CD4-positive, alpha-beta T cell (primary cell): ENCODE data around the gene ENAH. TPM values are rescaled to one million over a fixed set of nuclear protein-coding genes. Genes with fewer than 3 reads are reported as not detected.
"Not testable (repeated sequence)": the region's sequence is repeated elsewhere in the genome, so short reads cannot be mapped to it uniquely, and the experiment has no call there.

Source experiments
- ATAC-seq: fragments of 200-7000 bp; cut with Tn5 transposase; one replicate; pipeline ENCODE4 v1.10.0; 2022; ENCODE audit warnings: mild to moderate bottlenecking; ENCODE audit not compliant: poor library complexity
- CTCF ChIA-PET: fragments of 350-600 bp; sonication (Branson Sonifier 250); formaldehyde crosslinking; loops from one replicate; lab custom pipeline; 2021; ENCODE audit warnings: antibody characterized with exemption, inconsistent platforms; lab: Charles Lee
- POLR2A ChIA-PET: fragments of 350-600 bp; sonication (Branson Sonifier 250); formaldehyde crosslinking; loops from one replicate; lab custom pipeline; 2021; ENCODE audit warnings: antibody characterized with exemption, inconsistent platforms; lab: Charles Lee
- DNase-seq, 14 experiments: peaks; one replicate each; pipeline ENCODE4 v3.0.0-alpha.2; 2013 to 2020; ENCODE audit warnings: mixed read lengths in 2 of 14
- H3K27ac ChIP-seq, 2 donors: one replicate each; pipeline versions ENCODE4 v1.5.1 to v1.7.0; 2013; ENCODE audit warnings: low read length in 2 of 2, low read depth in 1 of 2, mild to moderate bottlenecking in 1 of 2
- H3K27me3 ChIP-seq, 2 experiments: 1 replicate in 1 of 2; 2 replicates in 1 of 2; pipeline versions ENCODE4 v1.6.1 to v1.7.0; 2013; ENCODE audit warnings: low read length in 2 of 2, control low read depth in 1 of 2, mild to moderate bottlenecking in 1 of 2, moderate library complexity in 1 of 2; ENCODE audit not compliant: insufficient read depth in 2 of 2, control insufficient read depth in 1 of 2
- H3K36me3 ChIP-seq: one replicate; pipeline ENCODE4 v1.6.1; 2013; ENCODE audit warnings: low read length, control low read depth; ENCODE audit not compliant: insufficient read depth
- H3K4me1 ChIP-seq: one replicate; pipeline ENCODE4 v1.6.1; 2013; ENCODE audit warnings: low read length, control low read depth; ENCODE audit not compliant: insufficient read depth
- H3K4me3 ChIP-seq: one replicate; pipeline ENCODE4 v1.5.1; 2013; ENCODE audit warnings: mild to moderate bottlenecking, low read length, moderate library complexity
- H3K9me3 ChIP-seq, 2 experiments: 1 replicate in 1 of 2; 2 replicates in 1 of 2; pipeline versions ENCODE4 v1.6.1 to v1.7.0; 2013; ENCODE audit warnings: low read length in 2 of 2, mild to moderate bottlenecking in 2 of 2, control low read depth in 1 of 2, moderate library complexity in 1 of 2; ENCODE audit not compliant: control insufficient read depth in 1 of 2, insufficient read depth in 1 of 2
- H3K27ac Mint-ChIP-seq: one replicate; pipeline ENCODE4 v1.8.0; 2020; ENCODE audit warnings: mixed read lengths
- H3K27me3 Mint-ChIP-seq: one replicate; pipeline ENCODE4 v1.8.0; 2021; ENCODE audit warnings: mixed read lengths
- H3K36me3 Mint-ChIP-seq: one replicate; pipeline ENCODE4 v1.8.0; 2021; ENCODE audit warnings: low read depth, mixed read lengths
- H3K4me1 Mint-ChIP-seq: one replicate; pipeline ENCODE4 v1.8.0; 2021; ENCODE audit warnings: low read depth, mixed read lengths
- H3K4me3 Mint-ChIP-seq: one replicate; pipeline ENCODE4 v1.8.0; 2020; ENCODE audit warnings: mild to moderate bottlenecking, mixed read lengths
- H3K9me3 Mint-ChIP-seq: one replicate; pipeline ENCODE4 v1.8.0; 2020; ENCODE audit warnings: mixed read lengths
- intact Hi-C, 2 experiments: fragments of 100-400 bp; cut with DNase I in 1 of 2; cut with micrococcal nuclease in 1 of 2; formaldehyde crosslinking; loops; one replicate each; pipeline versions ENCODE4 v1.15.1 to v1.9.0; 2023 to 2025; cut with DNase I, micrococcal nuclease
- total RNA-seq, 174 experiments: library from RNA in 2 of 174; stranded (reverse) in 2 of 174; gene quantifications; one replicate each; pipeline ENCODE4 v1.2.3 and lab custom pipeline; 2021 to 2026
- TF ChIP-seq, protein P1 (sequence below): fragments of 200-600 bp; IDR thresholded peaks from one replicate; pipeline ENCODE4 v1.8.0; 2022; ENCODE audit warnings: antibody characterized with exemption, mild to moderate bottlenecking

The ENAH gene
- total RNA-seq, 2 experiments from 2014 or later = not detected

- Mint-ChIP-seq H3K27ac (no peak overlapping the region), H3K9me3 (no peaks in the 10 kb centered on the region), H3K4me1 (no peaks in the 10 kb centered on the region), H3K36me3 (no peaks in the 10 kb centered on the region), H3K4me3 (no peak overlapping the region), H3K27me3 (peaks cover 4% of the 10 kb centered on the region)
- DNase-seq (no peak), ATAC-seq (no peak)
- Histone ChIP-seq H3K4me1 (no peaks in the 10 kb centered on the region), H3K27ac (no peak overlapping the region), H3K4me3 (no peak overlapping the region), H3K9me3 (peaks cover 0 to 7% of the 10 kb centered on the region in 2 experiments), H3K27me3 (no peaks in the 10 kb centered on the region), H3K36me3 (no peaks in the 10 kb centered on the region)
- TF ChIP-seq, protein P1, sequence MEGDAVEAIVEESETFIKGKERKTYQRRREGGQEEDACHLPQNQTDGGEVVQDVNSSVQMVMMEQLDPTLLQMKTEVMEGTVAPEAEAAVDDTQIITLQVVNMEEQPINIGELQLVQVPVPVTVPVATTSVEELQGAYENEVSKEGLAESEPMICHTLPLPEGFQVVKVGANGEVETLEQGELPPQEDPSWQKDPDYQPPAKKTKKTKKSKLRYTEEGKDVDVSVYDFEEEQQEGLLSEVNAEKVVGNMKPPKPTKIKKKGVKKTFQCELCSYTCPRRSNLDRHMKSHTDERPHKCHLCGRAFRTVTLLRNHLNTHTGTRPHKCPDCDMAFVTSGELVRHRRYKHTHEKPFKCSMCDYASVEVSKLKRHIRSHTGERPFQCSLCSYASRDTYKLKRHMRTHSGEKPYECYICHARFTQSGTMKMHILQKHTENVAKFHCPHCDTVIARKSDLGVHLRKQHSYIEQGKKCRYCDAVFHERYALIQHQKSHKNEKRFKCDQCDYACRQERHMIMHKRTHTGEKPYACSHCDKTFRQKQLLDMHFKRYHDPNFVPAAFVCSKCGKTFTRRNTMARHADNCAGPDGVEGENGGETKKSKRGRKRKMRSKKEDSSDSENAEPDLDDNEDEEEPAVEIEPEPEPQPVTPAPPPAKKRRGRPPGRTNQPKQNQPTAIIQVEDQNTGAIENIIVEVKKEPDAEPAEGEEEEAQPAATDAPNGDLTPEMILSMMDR = no peak
- intact Hi-C loops = no loop called here
- ChIA-PET CTCF (no interaction called here), POLR2A (interaction anchor here (0.7 kb wide), 1 partner anchor 13 kb away, joined by 3 read pairs; no protein-coding TSS in a partner anchor)
Measured at GRCh38 chr1:225617479-225617878, 35.4 kb downstream of the ENAH start.

GRCh38 chr1:225615403-225615790, 37.5 kb downstream of the ENAH start:
- CTCF ChIA-PET = not testable (repeated sequence)

GRCh38 chr1:225613006-225613405, 39.9 kb downstream of the ENAH start:
- ChIA-PET CTCF (no interaction called here), POLR2A (no interaction called here)
- TF ChIP-seq, protein P1 = no peak
- H3K4me3 Mint-ChIP-seq = no peak overlapping the region
- intact Hi-C loops = no loop called here
- H3K27me3 ChIP-seq = no peaks in the 10 kb centered on the region
- DNase-seq = no peak
- peaks cover 4% of the 10 kb centered on the region for H3K27me3 Mint-ChIP-seq
- H3K9me3 Mint-ChIP-seq = no peaks in the 10 kb centered on the region
- no peaks in the 10 kb centered on the region for H3K36me3 Mint-ChIP-seq
- no peak overlapping the region for H3K27ac ChIP-seq
- H3K4me1 Mint-ChIP-seq = no peaks in the 10 kb centered on the region
- H3K36me3 ChIP-seq = no peaks in the 10 kb centered on the region
- peaks cover 0 to 7% of the 10 kb centered on the region in 2 experiments for H3K9me3 ChIP-seq
- H3K4me1 ChIP-seq = no peaks in the 10 kb centered on the region
- no peak overlapping the region for H3K4me3 ChIP-seq
- no peak overlapping the region for H3K27ac Mint-ChIP-seq
- ATAC-seq = no peak

More at GRCh38 chr1:225615403-225615790, 37.5 kb downstream of the ENAH start:
- H3K36me3 Mint-ChIP-seq, H3K27me3 Mint-ChIP-seq, H3K4me1 ChIP-seq, H3K27me3 ChIP-seq, H3K9me3 Mint-ChIP-seq, H3K4me1 Mint-ChIP-seq, ATAC-seq, H3K4me3 Mint-ChIP-seq, H3K9me3 ChIP-seq, H3K4me3 ChIP-seq, intact Hi-C loops, H3K27ac ChIP-seq, DNase-seq, H3K36me3 ChIP-seq, POLR2A ChIA-PET, H3K27ac Mint-ChIP-seq: not testable (repeated sequence)

DNA sequence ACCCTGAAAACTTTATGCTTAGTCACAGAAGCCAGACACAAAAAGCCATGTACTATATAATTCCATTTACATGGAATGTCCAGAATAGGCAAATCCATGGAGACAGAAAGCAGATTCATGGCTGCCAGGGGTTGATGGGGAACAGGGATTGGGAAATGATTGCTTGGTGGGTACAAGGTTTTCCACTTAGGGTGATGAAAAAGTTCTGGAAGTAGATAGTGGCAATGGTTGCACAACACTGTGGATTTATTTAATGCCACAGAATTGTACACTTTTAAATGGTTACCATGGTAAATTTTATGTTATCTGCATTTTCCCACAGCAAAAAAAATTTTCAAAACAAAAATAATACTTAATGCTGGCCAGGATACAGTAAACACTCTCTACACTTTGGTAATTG, 40.6 kb downstream of the ENAH start:
- Mint-ChIP-seq H3K36me3 (no peaks in the 10 kb centered on the region), H3K4me3 (no peak overlapping the region), H3K4me1 (no peaks in the 10 kb centered on the region), H3K27me3 (peaks cover 4% of the 10 kb centered on the region), H3K27ac (no peak overlapping the region), H3K9me3 (no peaks in the 10 kb centered on the region)
- Histone ChIP-seq H3K36me3 (no peaks in the 10 kb centered on the region), H3K9me3 (peaks cover 0 to 7% of the 10 kb centered on the region in 2 experiments), H3K27ac (no peak overlapping the region), H3K4me3 (no peak overlapping the region), H3K4me1 (no peaks in the 10 kb centered on the region), H3K27me3 (no peaks in the 10 kb centered on the region)
- TF ChIP-seq, protein P1 = no peak
- DNase-seq = no peak
- ChIA-PET CTCF (no interaction called here), POLR2A (no interaction called here)
- intact Hi-C loops = no loop called here
- no peak for ATAC-seq
